HUES48 (cell line): ENCODE data around the gene AEBP1.

Experiments
- H3K27ac ChIP-seq: one replicate; pipeline ENCODE4 v1.7.0; 2013; ENCODE audit warnings: low read depth, low read length, inconsistent platforms
- H3K27me3 ChIP-seq: 2 replicates; pipeline ENCODE4 v1.6.1; 2013; ENCODE audit warnings: mild to moderate bottlenecking, low read length; ENCODE audit not compliant: control insufficient read depth, insufficient read depth
- H3K36me3 ChIP-seq: 2 replicates; pipeline ENCODE4 v1.6.1; 2013; ENCODE audit warnings: low read length; ENCODE audit not compliant: control insufficient read depth, insufficient read depth
- H3K4me1 ChIP-seq: 2 replicates; pipeline ENCODE4 v1.6.1; 2013; ENCODE audit warnings: mild to moderate bottlenecking, low read length; ENCODE audit not compliant: control insufficient read depth, insufficient read depth
- H3K4me3 ChIP-seq: 2 replicates; pipeline ENCODE4 v1.5.1; 2013; ENCODE audit warnings: mild to moderate bottlenecking, low read depth, low read length
- H3K9ac ChIP-seq: 2 replicates; pipeline ENCODE4 v1.6.1; 2013; ENCODE audit warnings: mild to moderate bottlenecking, low read depth, low read length, moderate library complexity
- H3K9me3 ChIP-seq: 2 replicates; pipeline ENCODE4 v1.6.1; 2013; ENCODE audit warnings: low read length; ENCODE audit not compliant: control insufficient read depth, insufficient read depth

Gene AEBP1

DNA sequence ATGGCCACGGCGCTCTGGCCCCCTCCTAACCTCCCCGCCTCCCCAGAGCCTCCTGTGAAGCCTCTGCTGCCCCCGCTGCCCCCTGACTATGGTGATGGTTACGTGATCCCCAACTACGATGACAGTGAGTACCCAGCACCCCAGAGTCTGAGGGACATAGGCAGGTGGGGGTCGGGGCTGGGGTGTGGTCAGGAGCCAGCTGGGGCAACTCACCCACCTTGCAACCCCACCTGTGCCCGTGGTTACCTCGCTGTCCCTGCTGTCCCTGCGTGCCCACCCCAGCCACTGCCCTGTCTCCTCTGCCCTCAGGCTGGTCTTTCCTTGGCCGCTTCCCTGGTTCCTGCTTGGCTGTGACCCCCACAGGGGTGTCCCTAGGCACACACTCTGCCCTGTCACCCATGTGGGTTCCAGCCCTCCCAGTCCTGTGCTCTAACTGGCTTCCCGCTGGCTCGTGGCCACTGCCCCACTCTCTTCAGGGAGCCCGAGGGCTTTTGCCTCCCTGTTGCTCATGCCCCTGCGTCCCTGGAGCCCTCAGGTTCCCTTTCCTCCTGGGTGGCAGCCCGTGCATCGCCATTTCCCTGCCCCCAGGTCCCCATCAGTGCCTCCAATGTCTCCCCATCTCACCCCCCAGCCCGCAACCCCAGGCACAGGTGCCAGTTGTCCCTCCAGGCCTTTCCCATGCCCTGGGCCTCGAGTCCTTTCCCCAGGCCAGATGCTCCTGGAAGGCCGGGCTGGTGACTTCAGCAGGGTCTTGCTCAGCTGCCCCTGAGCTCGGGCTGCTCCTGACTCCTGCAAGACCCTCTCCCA lies 4.0 kb downstream of the AEBP1 start:
- H3K9ac ChIP-seq: no peak overlapping the region
- peaks cover 8% of the 10 kb centered on the region; the same call in 1 of the 2 replicates for H3K4me1 ChIP-seq
- H3K27ac ChIP-seq: no peak overlapping the region
- H3K36me3 ChIP-seq: peaks cover 26% of the 10 kb centered on the region
- no peaks in the 10 kb centered on the region for H3K9me3 ChIP-seq
- peaks cover 12% of the 10 kb centered on the region for H3K27me3 ChIP-seq
- no peak overlapping the region for H3K4me3 ChIP-seq

DNA sequence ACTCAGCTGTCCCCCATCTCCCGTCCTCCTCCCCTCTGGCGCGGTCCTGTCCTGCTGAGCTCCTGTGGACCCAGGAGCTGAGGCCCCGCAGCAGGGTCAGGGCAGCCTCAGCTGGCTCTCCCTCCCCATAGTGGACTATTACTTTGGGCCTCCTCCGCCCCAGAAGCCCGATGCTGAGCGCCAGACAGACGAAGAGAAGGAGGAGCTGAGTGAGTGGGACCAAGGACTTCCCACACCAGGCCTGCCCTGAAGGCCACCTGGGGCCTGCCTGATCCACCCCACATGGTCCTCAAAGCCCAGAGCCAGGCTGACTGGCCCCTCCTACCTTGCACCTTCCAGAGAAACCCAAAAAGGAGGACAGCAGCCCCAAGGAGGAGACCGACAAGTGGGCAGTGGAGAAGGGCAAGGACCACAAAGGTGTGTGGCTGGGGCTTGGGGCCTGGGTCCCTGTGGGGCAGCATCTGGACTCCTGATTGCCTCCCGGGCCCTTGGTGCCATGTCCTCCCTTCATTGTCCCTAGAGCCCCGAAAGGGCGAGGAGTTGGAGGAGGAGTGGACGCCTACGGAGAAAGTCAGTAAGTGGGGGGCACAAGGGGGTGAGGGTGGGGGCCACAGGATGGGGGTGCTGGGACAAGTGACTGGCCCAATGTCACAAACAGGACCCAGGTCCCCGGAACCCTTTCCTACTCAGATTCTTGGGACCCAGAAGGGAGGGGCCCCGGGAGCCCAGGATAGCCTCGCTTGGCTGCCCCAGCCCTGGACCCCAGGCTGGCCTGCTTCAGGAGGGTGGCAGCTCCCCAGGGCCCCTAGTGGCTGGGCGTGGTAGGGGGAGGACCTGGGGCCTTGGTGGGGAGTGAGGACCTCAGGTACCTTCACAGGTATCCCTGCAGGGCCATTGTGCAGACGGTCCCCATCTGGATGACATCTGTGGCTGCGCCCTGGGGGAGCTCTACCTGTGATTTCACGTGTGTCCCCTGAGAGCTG lies 4.9 kb downstream of the AEBP1 start:
- Histone ChIP-seq H3K27ac (no peak overlapping the region), H3K9ac (no peak overlapping the region), H3K4me1 (peaks cover 8% of the 10 kb centered on the region; the same call in 1 of the 2 replicates), H3K4me3 (no peak overlapping the region), H3K36me3 (peaks cover 32% of the 10 kb centered on the region), H3K27me3 (peaks cover 9% of the 10 kb centered on the region; the same call in 1 of the 2 replicates), H3K9me3 (no peaks in the 10 kb centered on the region)

DNA sequence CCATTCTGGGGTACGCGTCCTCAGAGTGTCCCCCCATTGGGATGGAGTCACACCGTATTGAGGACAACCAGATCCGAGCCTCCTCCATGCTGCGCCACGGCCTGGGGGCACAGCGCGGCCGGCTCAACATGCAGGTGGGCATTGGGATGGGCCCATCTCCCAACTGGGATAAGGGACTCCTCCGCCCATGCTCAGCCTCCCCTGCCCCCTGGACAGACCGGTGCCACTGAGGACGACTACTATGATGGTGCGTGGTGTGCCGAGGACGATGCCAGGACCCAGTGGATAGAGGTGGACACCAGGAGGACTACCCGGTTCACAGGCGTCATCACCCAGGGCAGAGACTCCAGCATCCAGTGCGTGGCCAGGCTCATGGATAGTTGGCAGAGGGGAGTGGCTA lies 5.8 kb downstream of the AEBP1 start:
- Histone ChIP-seq H3K36me3 (peaks cover 42% of the 10 kb centered on the region), H3K27me3 (peaks cover 7% of the 10 kb centered on the region; the same call in 1 of the 2 replicates), H3K27ac (no peak overlapping the region), H3K9ac (no peak overlapping the region), H3K9me3 (no peaks in the 10 kb centered on the region), H3K4me1 (peaks cover 6% of the 10 kb centered on the region; the same call in 1 of the 2 replicates), H3K4me3 (no peak overlapping the region)

DNA sequence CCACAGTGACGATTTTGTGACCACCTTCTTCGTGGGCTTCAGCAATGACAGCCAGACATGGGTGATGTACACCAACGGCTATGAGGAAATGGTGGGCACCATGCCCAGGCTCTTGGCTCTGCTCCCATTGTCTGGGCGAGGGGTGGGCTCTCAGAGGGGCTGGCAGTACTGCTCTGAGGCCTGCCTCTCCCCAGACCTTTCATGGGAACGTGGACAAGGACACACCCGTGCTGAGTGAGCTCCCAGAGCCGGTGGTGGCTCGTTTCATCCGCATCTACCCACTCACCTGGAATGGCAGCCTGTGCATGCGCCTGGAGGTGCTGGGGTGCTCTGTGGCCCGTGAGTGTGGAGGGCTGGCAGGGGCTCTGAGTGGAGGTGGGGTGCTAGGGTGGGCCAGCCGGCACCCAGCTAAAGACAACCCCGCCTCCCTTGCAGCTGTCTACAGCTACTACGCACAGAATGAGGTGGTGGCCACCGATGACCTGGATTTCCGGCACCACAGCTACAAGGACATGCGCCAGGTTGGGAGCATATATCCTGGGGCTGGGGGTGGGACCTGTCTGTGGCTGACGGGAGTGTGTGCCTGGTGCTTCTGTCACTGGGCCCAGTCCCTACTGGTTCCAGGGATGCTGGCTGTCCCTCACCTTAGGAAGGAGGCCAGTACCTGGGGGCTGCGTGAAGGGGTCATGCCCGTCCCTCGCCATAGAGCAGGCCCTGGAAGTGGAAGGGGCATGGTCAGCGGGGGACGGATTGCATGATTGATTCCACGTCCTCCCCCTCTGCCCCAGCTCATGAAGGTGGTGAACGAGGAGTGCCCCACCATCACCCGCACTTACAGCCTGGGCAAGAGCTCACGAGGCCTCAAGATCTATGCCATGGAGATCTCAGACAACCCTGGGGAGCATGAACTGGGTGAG lies 6.8 kb downstream of the AEBP1 start:
- no peaks in the 10 kb centered on the region for H3K9me3 ChIP-seq
- no peaks in the 10 kb centered on the region for H3K27me3 ChIP-seq
- H3K9ac ChIP-seq: no peak overlapping the region
- H3K27ac ChIP-seq: no peak overlapping the region
- H3K36me3 ChIP-seq: peaks cover 52% of the 10 kb centered on the region
- no peaks in the 10 kb centered on the region for H3K4me1 ChIP-seq
- H3K4me3 ChIP-seq: no peak overlapping the region

DNA sequence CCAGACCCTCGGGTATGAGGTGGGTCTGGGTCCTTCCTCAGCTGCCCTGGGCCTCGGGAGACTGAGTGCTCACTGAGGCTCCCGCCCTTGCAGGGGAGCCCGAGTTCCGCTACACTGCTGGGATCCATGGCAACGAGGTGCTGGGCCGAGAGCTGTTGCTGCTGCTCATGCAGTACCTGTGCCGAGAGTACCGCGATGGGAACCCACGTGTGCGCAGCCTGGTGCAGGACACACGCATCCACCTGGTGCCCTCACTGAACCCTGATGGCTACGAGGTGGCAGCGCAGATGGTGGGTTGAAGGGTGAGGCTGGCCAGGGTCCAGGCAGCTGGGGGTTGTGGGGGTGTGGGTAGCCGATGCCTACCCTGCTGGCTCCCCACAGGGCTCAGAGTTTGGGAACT lies 7.6 kb downstream of the AEBP1 start:
- Histone ChIP-seq H3K27ac (no peak overlapping the region), H3K4me1 (no peaks in the 10 kb centered on the region), H3K36me3 (peaks cover 59% of the 10 kb centered on the region), H3K9ac (no peak overlapping the region), H3K9me3 (no peaks in the 10 kb centered on the region), H3K4me3 (no peak overlapping the region), H3K27me3 (no peaks in the 10 kb centered on the region)

DNA sequence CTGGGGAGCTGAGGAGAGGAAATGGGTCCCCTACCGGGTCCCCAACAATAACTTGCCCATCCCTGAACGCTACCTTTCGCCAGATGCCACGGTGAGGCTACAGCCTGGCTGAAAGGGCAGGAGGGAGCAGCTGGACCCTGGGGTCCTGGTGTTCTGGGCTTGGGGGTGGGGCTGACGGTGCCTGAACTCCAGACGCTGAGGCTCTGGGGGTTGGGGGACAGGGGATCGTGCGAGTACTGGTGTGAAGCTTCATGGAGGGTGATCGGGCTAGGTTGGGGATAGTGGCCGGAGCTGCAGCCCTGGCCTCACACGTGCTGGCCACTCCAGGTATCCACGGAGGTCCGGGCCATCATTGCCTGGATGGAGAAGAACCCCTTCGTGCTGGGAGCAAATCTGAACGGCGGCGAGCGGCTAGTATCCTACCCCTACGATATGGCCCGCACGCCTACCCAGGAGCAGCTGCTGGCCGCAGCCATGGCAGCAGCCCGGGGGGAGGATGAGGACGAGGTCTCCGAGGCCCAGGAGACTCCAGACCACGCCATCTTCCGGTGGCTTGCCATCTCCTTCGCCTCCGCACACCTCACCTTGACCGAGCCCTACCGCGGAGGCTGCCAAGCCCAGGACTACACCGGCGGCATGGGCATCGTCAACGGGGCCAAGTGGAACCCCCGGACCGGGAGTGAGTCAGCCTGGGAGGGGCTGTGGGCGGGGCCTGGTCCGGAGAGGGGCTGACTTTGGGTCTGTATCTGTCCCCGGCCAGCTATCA lies 8.3 kb downstream of the AEBP1 start:
- no peak overlapping the region for H3K9ac ChIP-seq
- no peak overlapping the region for H3K27ac ChIP-seq

DNA sequence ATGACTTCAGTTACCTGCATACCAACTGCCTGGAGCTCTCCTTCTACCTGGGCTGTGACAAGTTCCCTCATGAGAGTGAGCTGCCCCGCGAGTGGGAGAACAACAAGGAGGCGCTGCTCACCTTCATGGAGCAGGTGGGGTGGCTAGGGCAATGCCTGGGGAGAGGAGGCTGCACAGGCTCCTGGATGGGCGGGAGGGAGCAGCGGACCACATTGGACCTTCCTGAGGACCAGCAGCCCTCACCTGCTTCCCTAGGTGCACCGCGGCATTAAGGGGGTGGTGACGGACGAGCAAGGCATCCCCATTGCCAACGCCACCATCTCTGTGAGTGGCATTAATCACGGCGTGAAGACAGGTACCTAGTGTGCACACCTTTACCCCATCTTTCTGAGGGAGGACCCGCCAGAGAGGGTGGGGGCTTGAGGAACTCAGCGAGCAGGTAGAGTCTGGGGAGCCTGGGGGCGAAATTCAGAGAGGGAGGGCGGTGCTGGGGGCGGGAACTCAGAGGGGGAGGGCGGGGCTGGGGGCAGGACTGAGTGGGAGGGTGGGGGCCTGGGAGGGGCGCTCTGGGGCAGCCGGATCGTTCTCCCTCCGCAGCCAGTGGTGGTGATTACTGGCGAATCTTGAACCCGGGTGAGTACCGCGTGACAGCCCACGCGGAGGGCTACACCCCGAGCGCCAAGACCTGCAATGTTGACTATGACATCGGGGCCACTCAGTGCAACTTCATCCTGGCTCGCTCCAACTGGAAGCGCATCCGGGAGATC lies 9.0 kb downstream of the AEBP1 start:
- no peak overlapping the region for H3K9ac ChIP-seq
- H3K27ac ChIP-seq: no peak overlapping the region
- H3K36me3 ChIP-seq: peaks cover 74% of the 10 kb centered on the region
- H3K4me1 ChIP-seq: no peaks in the 10 kb centered on the region
- H3K4me3 ChIP-seq: no peak overlapping the region
- no peaks in the 10 kb centered on the region for H3K9me3 ChIP-seq
- H3K27me3 ChIP-seq: no peaks in the 10 kb centered on the region

More for the DNA sequence above, 8.3 kb downstream of the AEBP1 start:
- Histone ChIP-seq H3K27me3 (no peaks in the 10 kb centered on the region), H3K4me3 (no peak overlapping the region), H3K4me1 (no peaks in the 10 kb centered on the region), H3K36me3 (peaks cover 66% of the 10 kb centered on the region), H3K9me3 (no peaks in the 10 kb centered on the region)

DNA sequence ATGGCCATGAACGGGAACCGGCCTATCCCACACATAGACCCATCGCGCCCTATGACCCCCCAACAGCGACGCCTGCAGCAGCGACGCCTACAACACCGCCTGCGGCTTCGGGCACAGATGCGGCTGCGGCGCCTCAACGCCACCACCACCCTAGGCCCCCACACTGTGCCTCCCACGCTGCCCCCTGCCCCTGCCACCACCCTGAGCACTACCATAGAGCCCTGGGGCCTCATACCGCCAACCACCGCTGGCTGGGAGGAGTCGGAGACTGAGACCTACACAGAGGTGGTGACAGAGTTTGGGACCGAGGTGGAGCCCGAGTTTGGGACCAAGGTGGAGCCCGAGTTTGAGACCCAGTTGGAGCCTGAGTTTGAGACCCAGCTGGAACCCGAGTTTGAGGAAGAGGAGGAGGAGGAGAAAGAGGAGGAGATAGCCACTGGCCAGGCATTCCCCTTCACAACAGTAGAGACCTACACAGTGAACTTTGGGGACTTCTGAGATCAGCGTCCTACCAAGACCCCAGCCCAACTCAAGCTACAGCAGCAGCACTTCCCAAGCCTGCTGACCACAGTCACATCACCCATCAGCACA lies 9.7 kb downstream of the AEBP1 start:
- Histone ChIP-seq H3K36me3 (peaks cover 77% of the 10 kb centered on the region), H3K4me1 (no peaks in the 10 kb centered on the region)

DNA sequence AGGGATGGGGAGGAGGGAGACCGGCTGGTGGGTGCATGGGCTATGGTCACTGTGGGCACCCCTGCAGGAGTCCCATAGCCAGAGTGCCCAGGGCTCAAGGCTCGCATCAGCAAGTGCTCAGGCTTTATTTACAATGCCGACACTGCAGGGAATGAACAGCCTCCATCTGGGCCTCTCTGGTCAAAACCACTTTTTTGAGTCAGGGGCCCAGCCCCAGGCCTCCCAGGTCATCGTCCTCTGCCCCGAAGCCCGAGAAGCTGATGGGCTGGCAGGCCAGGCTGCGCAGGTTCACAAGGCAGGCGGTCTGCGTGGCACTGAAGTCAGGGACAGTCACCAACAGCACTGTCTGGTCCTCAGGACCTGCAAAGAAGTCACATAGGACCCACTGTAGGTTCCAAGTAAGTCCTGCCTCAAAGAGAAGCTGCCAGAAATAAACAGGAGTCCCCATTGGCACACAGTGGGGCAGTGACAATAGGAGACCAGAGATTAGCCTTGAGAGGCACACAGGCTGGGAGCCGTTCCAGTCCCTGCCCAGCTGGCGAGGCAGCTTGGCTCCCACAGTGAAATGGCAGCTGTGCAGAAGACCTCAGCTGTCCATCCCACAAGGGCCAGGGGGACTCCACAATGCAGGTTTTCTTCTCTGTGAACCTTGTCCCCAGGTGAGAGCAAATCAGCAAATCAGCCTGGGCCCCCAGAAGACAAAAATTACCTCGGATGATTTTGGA lies 10.6 kb downstream of the AEBP1 start:
- no peak overlapping the region for H3K4me3 ChIP-seq
- peaks cover 82% of the 10 kb centered on the region for H3K36me3 ChIP-seq
- no peak overlapping the region for H3K9ac ChIP-seq
- no peak overlapping the region for H3K27ac ChIP-seq
- no peaks in the 10 kb centered on the region for H3K27me3 ChIP-seq
- H3K9me3 ChIP-seq: no peaks in the 10 kb centered on the region
- no peaks in the 10 kb centered on the region for H3K4me1 ChIP-seq

More for the DNA sequence above, 9.7 kb downstream of the AEBP1 start:
- Histone ChIP-seq H3K9ac (no peak overlapping the region), H3K9me3 (no peaks in the 10 kb centered on the region), H3K4me3 (no peak overlapping the region), H3K27me3 (no peaks in the 10 kb centered on the region), H3K27ac (no peak overlapping the region)
